Memory B cell (primary cell): ENCODE data around the gene HIBCH.
"Not testable (repeated sequence)": the region's sequence is repeated elsewhere in the genome, so short reads cannot be mapped to it uniquely, and the experiment has no call there.

Experiments
- ATAC-seq: fragments of 150-1000 bp; cut with Tn5 transposase; 2 replicates; pipeline ENCODE4 v1.10.0; 2021; ENCODE audit warnings: low read depth, mild to moderate bottlenecking, moderate library complexity
- DNase-seq, 2 donors: peaks; one replicate each; pipeline ENCODE4 v3.0.0; 2022; ENCODE audit warnings: low spot score in 2 of 2
- H3K27ac Mint-ChIP-seq: one replicate; pipeline ENCODE4 v1.8.0; 2022; ENCODE audit warnings: mild to moderate bottlenecking, moderate library complexity, mixed read lengths
- H3K27me3 Mint-ChIP-seq: one replicate; pipeline ENCODE4 v1.8.0; 2022; ENCODE audit warnings: mixed read lengths
- H3K36me3 Mint-ChIP-seq: one replicate; pipeline ENCODE4 v1.8.0; 2022; ENCODE audit warnings: mild to moderate bottlenecking, mixed read lengths
- H3K4me1 Mint-ChIP-seq: one replicate; pipeline ENCODE4 v1.8.0; 2022; ENCODE audit warnings: mixed read lengths
- H3K4me3 Mint-ChIP-seq: one replicate; pipeline ENCODE4 v1.8.0; 2022; ENCODE audit warnings: mild to moderate bottlenecking, moderate library complexity, mixed read lengths
- H3K9me3 Mint-ChIP-seq: one replicate; pipeline ENCODE4 v1.8.0; 2022; ENCODE audit warnings: mixed read lengths

Gene HIBCH

DNA sequence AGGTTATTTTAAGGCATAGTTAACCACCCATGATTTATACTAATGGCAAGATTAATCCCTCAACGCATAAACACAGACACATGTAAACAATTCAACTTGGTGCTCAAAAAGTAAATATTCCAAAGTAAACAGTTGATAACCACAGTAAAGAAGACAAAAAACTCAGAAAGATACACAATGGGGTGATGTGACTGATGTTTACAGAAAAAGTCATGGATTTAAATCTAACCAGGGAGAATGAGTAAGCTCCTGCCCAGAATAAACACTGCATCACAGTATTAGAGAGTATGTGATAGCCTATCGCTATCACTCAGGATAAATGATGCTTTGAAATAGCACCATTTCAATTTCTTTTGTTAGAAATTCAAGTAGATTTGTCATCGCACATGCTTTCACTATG is 49.3 kb downstream of the HIBCH start:
- H3K4me1 Mint-ChIP-seq: peaks cover 4% of the 10 kb centered on the region
- H3K27ac Mint-ChIP-seq: no peak overlapping the region
- no peak for ATAC-seq
- H3K27me3 Mint-ChIP-seq: no peaks in the 10 kb centered on the region
- H3K9me3 Mint-ChIP-seq: peaks cover 3% of the 10 kb centered on the region
- peaks cover 31% of the 10 kb centered on the region for H3K36me3 Mint-ChIP-seq
- no peak overlapping the region for H3K4me3 Mint-ChIP-seq
- no peak for DNase-seq

DNA sequence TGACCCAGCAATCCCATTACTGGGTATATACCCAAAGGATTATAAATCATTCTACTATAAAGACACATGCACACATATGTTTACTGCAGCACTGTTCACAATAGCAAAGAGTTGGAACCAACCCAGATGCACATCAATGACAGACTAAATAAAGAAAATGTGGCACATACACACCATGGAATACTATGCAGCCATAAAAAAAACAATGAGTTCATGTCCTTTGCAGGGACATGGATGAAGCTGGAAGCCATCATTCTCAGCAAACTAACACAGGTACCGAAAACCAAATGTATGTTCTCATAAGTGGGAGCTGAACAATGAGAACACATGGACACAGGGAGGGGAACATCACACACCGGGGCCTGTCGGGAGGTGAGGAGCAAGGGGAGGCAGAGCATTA is 49.9 kb downstream of the HIBCH start:
- H3K4me1 Mint-ChIP-seq, H3K9me3 Mint-ChIP-seq, ATAC-seq, DNase-seq, H3K27me3 Mint-ChIP-seq, H3K27ac Mint-ChIP-seq, H3K4me3 Mint-ChIP-seq: not testable (repeated sequence)
- H3K36me3 Mint-ChIP-seq: peaks cover 29% of the 10 kb centered on the region

DNA sequence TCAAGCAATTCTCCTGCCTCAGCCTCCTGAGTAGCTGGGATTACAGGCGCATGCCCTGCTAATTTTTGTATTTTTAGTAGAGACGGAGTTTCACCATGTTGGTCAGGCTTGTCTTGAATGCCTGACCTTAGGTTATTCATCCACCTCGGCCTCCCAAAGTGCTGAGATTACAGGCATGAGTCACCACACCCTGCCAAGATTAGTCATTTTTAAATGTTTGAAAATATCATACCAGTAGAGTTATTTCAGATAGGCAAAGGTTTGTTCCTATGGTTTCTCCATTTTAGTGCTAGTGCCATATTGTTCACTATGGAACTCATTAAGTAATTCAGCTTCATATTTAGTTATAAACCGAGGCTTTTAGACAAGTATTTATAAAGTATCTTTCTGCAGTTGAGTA is 52.3 kb downstream of the HIBCH start:
- H3K27me3 Mint-ChIP-seq: no peaks in the 10 kb centered on the region
- peaks cover 24% of the 10 kb centered on the region for H3K36me3 Mint-ChIP-seq
- no peak overlapping the region for H3K4me3 Mint-ChIP-seq
- ATAC-seq: no peak
- H3K9me3 Mint-ChIP-seq: peaks cover 4% of the 10 kb centered on the region
- H3K4me1 Mint-ChIP-seq: peaks cover 4% of the 10 kb centered on the region
- DNase-seq: no peak
- H3K27ac Mint-ChIP-seq: no peak overlapping the region

DNA sequence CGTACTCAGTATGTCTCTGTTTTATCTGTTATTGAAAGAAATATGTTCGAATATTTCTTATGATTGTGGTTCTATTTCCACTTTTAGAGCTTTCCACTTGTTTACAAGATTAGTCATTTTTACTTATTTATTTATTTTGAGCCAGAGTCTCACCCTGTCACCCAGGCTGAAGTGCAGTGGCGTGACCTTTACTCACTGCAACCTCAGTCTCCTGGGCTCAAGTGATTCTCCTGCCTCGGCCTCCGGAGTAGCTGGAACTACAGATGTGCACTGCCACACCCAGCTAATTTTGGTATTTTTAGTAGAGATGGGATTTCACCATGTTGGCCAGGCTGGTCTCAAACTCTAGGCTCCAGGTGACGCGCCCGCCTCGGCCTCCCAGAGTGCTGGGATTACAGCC is 53.3 kb downstream of the HIBCH start:
- Mint-ChIP-seq H3K27ac (no peak overlapping the region), H3K27me3 (no peaks in the 10 kb centered on the region), H3K36me3 (peaks cover 18% of the 10 kb centered on the region), H3K9me3 (peaks cover 4% of the 10 kb centered on the region), H3K4me3 (no peak overlapping the region), H3K4me1 (peaks cover 2% of the 10 kb centered on the region)
- ATAC-seq (no peak), DNase-seq (no peak)

DNA sequence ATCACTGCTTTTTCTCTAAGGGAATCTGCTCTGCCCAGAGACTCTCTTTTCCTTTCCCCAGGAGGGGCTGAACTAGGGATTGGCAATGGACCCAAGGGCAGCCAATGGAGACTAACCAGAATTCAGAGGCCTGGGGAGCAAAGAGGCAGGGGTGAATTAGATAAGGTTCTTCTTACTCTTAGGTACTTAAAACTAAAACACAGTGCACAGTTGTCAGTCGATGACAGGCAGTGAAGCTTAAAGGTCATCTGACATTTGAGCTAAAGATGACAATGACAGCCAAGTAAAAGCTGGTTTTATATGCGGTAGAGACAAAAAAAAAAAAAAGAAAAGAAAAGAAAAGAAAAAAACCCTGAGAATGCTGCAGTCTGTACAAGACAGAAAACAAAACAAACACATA is 57.8 kb downstream of the HIBCH start:
- Mint-ChIP-seq H3K27me3 (no peaks in the 10 kb centered on the region), H3K27ac (no peak overlapping the region), H3K4me1 (no peaks in the 10 kb centered on the region), H3K36me3 (peaks cover 27% of the 10 kb centered on the region), H3K4me3 (no peak overlapping the region), H3K9me3 (peaks cover 3% of the 10 kb centered on the region)
- ATAC-seq: no peak
- DNase-seq: no peak

DNA sequence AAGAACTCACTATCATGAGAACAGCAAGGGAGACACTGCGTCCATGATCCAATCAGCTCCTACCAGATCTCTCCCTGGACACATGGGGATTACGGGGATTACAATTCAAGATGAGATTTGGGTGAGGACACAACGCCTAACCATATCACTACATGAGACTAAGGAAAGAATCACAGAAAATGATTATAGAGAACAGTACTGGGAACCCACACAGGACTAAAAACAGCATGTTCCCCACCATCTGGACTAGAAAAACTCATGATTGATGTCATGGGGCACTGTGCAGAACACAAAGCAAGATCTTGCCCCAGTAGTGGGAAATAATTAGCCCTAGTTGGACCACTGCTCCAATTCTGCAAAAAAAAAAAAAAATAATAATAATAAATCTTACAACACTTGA is 63.5 kb downstream of the HIBCH start:
- H3K4me3 Mint-ChIP-seq: no peak overlapping the region
- no peaks in the 10 kb centered on the region for H3K4me1 Mint-ChIP-seq
- peaks cover 1% of the 10 kb centered on the region for H3K9me3 Mint-ChIP-seq
- peaks cover 31% of the 10 kb centered on the region for H3K36me3 Mint-ChIP-seq
- H3K27me3 Mint-ChIP-seq: no peaks in the 10 kb centered on the region
- no peak for ATAC-seq
- H3K27ac Mint-ChIP-seq: no peak overlapping the region
- DNase-seq: no peak

DNA sequence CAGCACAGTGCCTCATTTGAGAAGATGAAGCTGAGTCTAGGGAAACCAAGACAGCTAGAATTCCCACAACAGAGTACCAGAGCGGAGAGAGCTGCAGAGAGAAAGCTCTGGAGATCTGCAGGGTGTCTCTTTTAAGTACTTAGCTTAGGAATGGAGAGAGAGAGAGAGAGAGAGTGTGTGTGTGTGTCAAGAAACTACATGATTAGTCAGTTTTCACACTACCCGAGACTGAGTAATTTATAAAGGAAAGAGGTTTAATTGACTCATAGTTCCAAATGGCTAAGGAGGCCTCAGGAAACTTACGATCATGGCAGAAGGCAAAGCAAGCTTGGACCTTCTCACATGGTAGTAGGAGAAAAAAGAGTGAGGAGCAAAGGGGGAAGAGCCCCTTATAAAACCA is 64.0 kb downstream of the HIBCH start:
- ATAC-seq (no peak), DNase-seq (no peak)
- H3K27me3 Mint-ChIP-seq: no peaks in the 10 kb centered on the region
- H3K4me1 Mint-ChIP-seq: no peaks in the 10 kb centered on the region
- peaks cover 33% of the 10 kb centered on the region for H3K36me3 Mint-ChIP-seq
- H3K4me3 Mint-ChIP-seq: no peak overlapping the region
- H3K27ac Mint-ChIP-seq: no peak overlapping the region
- peaks cover 1% of the 10 kb centered on the region for H3K9me3 Mint-ChIP-seq

DNA sequence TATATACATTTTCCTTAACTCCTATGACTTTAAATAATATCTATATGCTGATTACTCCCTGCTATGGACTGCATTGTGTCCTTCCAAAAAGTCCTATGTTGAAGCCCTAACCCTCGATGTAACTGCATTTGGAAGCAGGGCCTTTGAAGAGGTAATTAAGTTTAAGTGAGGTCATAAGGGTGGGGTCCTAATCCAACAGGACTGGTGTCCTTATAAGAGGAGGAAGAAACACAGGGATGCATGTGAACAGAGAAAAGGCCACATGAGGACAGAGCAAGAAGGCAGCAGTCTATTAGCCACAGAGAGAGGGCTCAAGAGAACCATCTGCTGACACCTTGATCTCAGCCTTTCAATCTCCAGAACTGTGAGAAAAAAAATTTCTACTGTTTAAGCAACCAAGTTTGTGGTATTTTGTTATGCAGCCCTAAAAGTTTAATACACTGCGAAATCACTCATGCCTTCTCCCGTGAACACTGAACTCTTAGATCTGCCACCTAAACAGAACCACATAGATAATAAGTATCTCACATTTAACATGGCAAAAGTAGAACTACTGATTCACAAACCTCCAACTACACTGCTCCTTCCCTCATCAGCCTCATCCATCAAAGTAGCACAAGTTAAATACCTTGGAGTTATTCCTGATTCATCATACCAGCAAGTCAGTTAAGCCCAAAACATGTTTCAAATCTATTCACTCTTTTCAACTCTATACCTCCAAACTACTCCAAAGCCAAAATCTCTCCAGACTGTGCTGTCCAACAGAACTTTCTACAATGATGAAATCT is 65.4 kb downstream of the HIBCH start:
- DNase-seq (no peak), ATAC-seq (no peak)
- Mint-ChIP-seq H3K27ac (no peak overlapping the region), H3K4me1 (no peaks in the 10 kb centered on the region), H3K27me3 (no peaks in the 10 kb centered on the region), H3K36me3 (peaks cover 38% of the 10 kb centered on the region), H3K9me3 (peaks cover 1% of the 10 kb centered on the region), H3K4me3 (no peak overlapping the region)

DNA sequence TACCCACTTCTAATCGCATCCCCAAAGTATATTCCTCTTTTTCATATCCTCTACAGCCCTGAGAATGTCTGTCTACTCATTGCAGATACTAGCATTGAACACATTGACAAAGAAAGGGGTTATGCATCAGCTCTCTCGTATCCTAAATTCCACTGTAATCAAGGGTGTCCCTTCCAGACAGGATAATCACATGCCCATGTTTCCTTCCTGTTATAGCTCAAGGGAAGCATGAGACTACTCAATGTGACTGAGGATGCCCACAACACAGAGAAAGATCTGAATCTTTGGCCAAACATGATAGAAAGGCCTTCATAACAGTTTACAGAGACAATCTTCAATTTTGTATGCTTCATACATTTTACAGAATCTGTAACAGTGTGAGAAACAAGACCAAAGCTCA is 69.2 kb downstream of the HIBCH start:
- peaks cover 30% of the 10 kb centered on the region for H3K36me3 Mint-ChIP-seq
- DNase-seq (no peak), ATAC-seq (no peak)
- no peak overlapping the region for H3K4me3 Mint-ChIP-seq
- no peaks in the 10 kb centered on the region for H3K27me3 Mint-ChIP-seq
- no peaks in the 10 kb centered on the region for H3K9me3 Mint-ChIP-seq
- H3K4me1 Mint-ChIP-seq: no peaks in the 10 kb centered on the region
- no peak overlapping the region for H3K27ac Mint-ChIP-seq

DNA sequence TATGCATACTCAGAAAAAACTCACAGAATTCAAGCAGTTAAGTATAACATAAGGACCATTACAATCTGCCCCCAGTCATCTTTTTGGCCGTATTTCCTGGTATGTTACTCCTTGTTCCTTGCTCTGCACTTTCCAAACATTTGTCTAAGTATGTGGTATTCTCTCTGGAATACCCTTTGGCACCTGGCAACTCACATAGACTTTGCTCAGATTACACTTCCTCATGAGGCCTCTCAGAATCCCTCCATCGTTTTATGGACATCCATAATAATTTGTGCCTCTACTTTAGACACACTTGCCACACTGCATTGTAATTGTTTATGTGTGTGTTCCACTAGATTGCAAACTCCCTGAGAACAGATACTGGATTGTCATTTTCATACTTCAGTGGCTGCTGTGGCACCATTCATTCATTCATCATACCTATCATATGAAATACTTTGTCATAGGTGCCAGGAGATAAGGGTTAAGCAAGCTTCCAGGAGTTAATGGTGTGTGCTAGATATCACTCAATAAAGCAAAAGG is 84.0 kb downstream of the HIBCH start:
- Mint-ChIP-seq H3K36me3 (peaks cover 23% of the 10 kb centered on the region), H3K27me3 (no peaks in the 10 kb centered on the region), H3K9me3 (peaks cover 2% of the 10 kb centered on the region), H3K4me3 (no peak overlapping the region), H3K27ac (no peak overlapping the region), H3K4me1 (peaks cover 2% of the 10 kb centered on the region)
- ATAC-seq: no peak
- no peak for DNase-seq

DNA sequence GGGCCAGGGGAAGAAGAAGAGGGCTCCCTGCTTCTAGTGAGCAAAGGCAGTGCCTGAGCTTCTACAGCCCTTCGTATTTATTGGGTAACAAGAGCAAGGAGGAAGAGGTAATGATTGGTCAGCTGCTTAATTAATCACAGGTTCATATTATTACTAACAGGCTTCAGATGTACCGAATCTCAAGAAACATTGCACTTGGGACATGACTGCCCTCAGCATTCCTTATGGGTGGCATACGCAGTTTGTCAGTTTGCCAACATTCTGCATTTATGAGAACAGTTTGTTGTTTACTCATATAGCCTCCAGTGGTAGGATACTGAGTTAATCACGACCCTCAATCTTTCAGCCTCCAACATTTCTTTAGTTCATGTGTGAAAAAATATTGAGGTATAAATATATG is 84.5 kb downstream of the HIBCH start:
- Mint-ChIP-seq H3K4me1 (peaks cover 2% of the 10 kb centered on the region), H3K27ac (no peak overlapping the region), H3K27me3 (no peaks in the 10 kb centered on the region), H3K36me3 (peaks cover 20% of the 10 kb centered on the region), H3K9me3 (no peaks in the 10 kb centered on the region), H3K4me3 (no peak overlapping the region)
- ATAC-seq: no peak
- no peak for DNase-seq

DNA sequence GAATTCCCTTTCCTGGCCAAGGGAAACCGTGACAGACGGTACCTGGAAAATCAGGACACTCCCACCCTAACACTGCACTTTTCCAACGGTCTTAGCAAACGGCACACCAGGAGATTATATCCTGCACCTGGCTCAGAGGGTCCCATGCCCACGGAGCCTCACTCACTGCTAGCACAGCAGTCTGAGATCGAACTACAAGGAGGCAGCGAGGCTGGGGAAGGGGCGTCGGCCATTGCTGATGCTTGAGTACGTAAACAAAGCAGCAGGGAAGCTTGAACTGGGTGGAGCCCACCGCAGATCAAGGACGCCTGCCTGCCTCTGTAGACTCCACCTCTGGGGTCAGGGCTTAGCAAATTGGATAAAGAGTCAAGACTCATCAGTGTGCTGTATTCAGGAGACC is 95.6 kb downstream of the HIBCH start:
- Mint-ChIP-seq H3K36me3 (peaks cover 51% of the 10 kb centered on the region), H3K4me1 (peaks cover 12% of the 10 kb centered on the region)
- H3K4me3 Mint-ChIP-seq, DNase-seq, H3K27ac Mint-ChIP-seq, H3K27me3 Mint-ChIP-seq, ATAC-seq, H3K9me3 Mint-ChIP-seq: not testable (repeated sequence)

DNA sequence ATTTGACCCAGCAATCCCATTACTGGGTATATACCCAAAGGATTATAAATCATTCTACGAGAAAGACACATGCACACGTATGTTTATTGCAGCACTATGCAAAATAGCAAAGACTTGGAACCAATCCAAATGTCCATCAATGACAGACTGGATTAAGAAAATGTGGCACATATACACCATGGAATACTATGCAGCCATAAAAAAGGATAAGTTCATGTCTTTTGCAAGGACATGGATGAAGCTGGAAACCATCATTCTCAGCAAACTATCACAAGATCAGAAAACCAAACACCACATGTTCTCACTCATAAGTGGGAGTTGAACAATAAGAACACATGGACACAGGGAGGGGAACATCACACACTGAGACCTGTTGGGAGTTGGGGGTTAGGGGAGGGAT is 96.9 kb downstream of the HIBCH start:
- not testable (repeated sequence) for H3K27me3 Mint-ChIP-seq, H3K4me1 Mint-ChIP-seq, H3K4me3 Mint-ChIP-seq, DNase-seq, H3K9me3 Mint-ChIP-seq, H3K27ac Mint-ChIP-seq, ATAC-seq
- H3K36me3 Mint-ChIP-seq: peaks cover 51% of the 10 kb centered on the region

DNA sequence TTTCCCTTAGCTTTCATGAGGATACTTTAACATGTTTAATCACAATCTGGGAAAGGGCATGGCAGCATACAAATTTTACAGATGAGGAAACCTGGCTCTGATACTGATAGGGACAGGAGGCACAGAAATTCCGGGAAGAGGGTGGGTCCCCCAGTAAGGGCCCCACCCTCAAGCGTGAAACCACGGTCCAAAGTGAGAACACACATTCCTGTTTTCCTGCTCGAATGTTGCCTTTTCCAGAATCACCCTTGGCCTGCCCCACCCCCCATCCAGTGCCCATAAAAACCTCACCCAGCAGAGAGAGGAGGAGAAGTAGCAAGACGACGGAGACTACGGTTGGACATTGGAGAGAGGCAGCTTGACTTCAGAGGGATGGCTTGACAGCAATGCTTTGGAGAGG is 98.2 kb downstream of the HIBCH start:
- no peaks in the 10 kb centered on the region for H3K9me3 Mint-ChIP-seq
- DNase-seq: no peak
- H3K27ac Mint-ChIP-seq: no peak overlapping the region
- H3K27me3 Mint-ChIP-seq: no peaks in the 10 kb centered on the region
- no peak for ATAC-seq
- peaks cover 3% of the 10 kb centered on the region for H3K4me1 Mint-ChIP-seq
- peaks cover 48% of the 10 kb centered on the region for H3K36me3 Mint-ChIP-seq
- no peak overlapping the region for H3K4me3 Mint-ChIP-seq

DNA sequence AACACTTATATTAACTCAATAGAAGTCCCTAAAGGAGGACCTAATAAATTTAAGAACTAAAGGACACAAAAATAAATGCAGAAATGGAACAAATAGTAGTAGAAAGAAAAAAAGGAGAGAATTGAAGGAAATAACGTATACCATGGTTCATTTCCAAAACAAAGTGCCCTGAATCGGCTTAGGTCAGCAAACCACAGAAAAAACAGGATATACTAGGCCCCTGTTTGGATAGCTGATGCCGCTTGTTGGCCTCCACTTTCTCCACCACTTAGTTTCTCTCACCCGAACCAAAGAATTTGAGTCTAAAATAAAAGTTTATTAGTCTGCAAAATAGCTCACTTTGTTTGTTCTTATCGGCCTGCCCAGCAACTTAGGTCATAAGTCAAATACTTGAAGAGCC is 100.4 kb downstream of the HIBCH start:
- DNase-seq (no peak), ATAC-seq (no peak)
- H3K9me3 Mint-ChIP-seq: no peaks in the 10 kb centered on the region
- H3K4me1 Mint-ChIP-seq: peaks cover 11% of the 10 kb centered on the region
- H3K27me3 Mint-ChIP-seq: no peaks in the 10 kb centered on the region
- no peak overlapping the region for H3K4me3 Mint-ChIP-seq
- H3K36me3 Mint-ChIP-seq: peaks cover 45% of the 10 kb centered on the region
- no peak overlapping the region for H3K27ac Mint-ChIP-seq
